ENCODE measurements around the gene ZC3H7A.

ZC3H7A gene

GRCh38 chr16:11734025-11734652 is 62.9 kb downstream of the ZC3H7A start:
- DNase-seq = no peak

DNA sequence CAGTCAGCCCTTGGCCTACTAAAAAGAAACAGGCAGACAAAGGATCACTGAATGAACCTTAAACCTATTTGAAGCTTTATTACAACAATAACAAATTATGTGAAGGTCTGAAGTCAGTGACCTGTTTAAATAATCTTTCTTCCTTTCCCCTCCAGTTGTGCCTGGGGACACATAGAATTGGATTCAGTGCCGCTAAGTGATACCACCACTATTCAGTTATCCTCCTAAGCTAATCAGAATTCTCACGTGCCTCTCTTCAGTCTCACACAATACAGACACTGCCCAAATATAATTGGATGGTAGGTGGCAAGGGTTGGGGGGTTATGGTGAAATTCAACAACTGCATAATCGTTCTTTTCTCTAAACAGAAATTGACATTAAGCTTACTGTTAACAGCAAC is 65.8 kb downstream of the ZC3H7A start:
- no peak for DNase-seq

- DNase-seq = no peak
Measured at GRCh38 chr16:11729787-11730186, 67.3 kb downstream of the ZC3H7A start.

DNA sequence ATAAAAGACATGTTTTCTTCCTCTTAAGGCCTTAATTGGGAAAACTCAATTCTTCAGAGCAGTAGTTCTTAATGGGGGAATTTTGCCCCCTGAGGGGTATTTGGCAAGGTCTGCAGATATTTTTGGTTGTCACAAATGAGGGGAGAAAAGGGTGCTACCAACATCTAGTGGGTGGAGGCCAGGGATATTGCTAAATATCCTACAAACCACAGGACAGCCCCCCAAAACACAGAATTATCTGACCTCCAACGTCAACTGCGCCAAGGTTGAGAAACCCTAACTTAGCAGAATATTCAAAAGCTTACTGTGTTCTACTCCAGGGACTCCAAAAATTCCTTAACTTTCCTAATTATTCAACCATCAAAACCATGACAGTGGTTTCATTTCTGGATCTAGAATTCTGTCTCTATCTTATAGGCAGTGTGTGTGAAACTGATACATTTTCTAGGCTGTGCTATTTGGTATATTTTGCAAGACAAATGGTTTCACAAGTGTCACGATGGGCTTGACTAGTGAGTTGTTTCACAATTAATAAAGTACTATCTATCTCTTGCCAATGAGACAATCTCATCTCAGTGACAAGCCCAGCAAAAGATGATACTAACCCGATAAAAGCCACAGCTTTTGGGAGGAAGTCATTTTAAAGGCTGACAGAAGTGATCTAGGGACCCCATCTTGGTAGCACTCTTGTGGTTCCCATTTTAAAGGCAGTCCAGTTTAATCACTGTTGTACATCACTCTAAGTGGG is 69.1 kb downstream of the ZC3H7A start:
- no peak for DNase-seq

DNA sequence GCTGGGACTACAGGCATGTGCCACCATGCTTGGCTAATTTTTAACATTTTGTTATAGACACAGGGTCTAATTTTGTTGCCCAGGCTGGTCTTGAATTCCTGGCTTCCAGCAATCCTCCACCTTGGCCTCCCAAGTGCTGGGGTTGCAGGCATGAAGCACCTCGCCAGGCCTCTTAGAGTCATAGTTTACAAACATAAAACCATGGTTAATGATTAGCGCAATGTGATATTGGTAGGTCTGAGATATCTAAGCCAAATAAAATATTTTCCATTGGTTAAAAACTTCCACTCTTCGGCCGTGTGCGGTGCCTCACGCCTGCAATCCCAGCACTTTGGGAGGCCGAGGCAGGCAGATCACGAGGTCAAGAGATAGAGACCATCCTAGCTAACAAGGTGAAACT is 71.0 kb downstream of the ZC3H7A start:
- no peak for DNase-seq

GRCh38 chr16:11725457-11725856 is 71.6 kb downstream of the ZC3H7A start:
- no peak for DNase-seq

DNA sequence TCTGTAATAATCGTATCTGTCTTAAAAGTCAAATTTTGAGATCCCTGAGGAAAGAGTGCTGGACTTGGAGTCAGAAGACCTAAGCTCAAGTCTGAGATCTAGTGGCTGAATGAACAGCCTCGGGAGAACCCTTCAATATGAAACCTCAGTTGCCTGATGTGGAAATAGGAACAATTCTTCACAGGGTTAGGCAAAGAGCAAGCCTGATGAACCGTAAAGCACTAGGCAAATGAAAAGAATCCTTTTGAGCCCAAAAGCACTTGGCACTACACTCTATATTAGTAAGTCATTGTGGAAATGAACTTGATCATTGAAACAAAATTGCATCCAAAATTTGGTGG is 74.6 kb downstream of the ZC3H7A start:
- DNase-seq = no peak

DNA sequence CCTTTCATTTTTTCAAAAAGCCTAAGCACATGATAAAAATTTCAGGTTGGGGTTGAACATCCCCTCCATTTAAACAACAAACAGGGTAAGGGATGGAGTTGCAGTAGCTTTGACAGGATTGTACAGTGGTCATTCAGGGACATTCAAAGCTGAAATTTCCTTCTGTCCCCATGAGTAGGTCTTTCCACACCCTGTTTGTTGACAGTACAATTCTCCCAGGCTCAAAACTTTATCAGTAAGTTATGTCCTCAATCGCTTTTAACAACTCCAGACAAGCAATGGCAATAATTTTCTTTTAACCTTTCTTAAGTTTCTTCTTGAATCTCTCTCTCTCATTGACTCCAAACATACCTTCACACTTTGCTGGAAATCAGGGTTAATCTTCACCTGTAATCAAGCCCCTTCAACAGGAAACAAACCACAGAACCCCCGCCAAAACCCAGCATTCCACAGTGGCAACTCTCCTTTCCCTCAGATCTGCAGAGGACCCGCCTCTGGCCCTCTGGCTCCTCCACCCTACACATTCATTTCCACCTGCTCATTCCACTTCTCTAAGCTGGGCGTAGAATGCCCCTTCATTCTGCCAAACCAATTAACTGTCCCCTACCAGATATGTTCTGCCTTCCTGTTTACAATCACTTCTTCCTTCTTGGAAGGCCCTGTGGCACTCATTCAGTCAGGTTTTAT is 75.1 kb downstream of the ZC3H7A start:
- DNase-seq = no peak

- no peak for DNase-seq
Measured at GRCh38 chr16:11719762-11720161, 77.3 kb downstream of the ZC3H7A start.

DNA sequence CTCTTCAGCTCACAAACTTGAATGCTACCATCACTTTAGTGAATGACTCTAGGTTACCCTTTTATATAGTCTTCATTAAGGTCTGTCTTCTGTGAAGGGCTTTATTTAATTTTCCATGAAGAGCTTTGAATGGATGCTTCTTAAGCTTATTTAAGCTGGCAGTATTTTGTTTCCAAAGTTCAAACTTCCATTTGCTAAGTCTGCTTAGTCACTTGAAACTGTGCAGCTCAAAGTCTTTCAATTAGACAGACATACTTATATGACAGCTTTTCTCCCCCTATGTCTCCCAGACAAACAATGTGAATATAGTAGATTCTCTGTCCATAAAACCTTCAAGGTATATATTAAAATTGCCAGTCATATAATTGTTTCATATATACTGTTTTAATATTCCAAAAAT is 77.9 kb downstream of the ZC3H7A start:
- no peak for DNase-seq

- DNase-seq = no peak
Measured at GRCh38 chr16:11717811-11718210, 79.2 kb downstream of the ZC3H7A start.

DNA sequence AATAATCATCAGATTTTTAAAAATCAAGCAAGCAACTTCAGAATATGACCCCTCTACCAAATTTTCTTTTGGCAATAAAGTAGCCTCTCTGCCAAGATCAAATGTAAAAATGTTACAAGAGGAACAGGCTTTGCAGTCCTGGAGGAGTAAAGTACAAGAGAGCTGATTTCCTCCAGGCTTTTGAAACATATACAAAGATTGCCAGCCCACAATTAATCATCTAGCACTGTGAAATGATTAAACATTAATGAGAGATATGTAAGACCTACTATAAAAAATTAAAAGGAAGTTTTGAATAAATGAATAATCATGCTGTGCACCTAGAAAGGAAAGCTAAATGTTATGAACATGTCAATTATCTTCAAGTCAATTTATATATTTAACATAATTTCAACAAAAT is 80.7 kb downstream of the ZC3H7A start:
- DNase-seq = no peak

DNA sequence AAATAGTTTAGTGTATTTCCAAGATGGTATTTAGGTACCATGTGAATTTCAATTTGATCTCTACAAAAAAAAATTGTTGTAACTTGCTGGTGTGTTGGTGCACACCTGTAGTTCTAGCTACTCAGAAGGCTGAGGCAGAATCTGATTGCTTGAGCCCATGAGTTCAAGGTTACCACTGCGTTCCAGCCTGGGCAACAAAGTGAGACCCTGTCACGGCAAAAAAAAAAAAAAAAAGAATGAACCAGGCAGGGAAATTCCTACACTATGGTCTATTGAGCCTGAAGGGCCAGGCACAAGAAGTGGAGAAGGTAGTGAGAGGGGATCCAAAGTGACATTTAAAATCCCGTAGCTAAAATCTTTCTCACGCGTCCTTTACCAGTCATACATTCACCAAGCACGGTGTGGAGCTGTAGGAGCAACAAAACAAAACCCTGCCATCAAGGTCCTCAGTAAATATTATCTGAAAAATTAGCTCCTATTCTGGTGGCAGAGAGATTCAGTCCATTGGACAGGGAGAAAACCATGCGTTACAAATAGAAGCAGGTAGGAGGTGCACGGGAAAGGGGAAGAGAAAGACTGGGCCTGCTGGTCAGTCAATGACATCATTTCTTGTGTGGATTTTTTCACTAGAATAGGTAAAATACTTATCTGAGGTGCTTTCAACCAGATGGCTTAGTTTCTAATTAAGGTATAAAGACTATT is 81.7 kb downstream of the ZC3H7A start:
- DNase-seq = no peak

- DNase-seq = no peak
Measured at GRCh38 chr16:11712122-11712521, 84.9 kb downstream of the ZC3H7A start.

- DNase-seq = no peak
Measured at GRCh38 chr16:11711662-11712061, 85.4 kb downstream of the ZC3H7A start.

DNA sequence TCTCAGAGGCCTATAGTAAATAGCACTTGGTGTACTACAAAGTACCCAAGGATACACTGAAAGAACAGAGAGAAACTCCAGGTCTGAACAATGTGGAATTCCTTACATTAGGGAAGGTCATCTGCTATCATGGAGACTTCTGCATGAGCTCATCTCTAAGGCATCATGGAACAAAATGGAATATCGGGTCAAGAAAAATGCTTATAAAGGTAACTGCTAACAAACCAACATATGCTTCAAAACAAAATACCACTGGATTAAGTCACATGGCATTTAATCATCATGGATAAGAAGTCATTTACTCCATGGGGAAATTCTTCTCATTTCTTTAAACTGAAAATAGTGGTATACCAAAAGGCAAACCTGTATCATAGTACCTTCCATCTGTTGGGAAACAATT is 88.6 kb downstream of the ZC3H7A start:
- no peak for DNase-seq

DNA sequence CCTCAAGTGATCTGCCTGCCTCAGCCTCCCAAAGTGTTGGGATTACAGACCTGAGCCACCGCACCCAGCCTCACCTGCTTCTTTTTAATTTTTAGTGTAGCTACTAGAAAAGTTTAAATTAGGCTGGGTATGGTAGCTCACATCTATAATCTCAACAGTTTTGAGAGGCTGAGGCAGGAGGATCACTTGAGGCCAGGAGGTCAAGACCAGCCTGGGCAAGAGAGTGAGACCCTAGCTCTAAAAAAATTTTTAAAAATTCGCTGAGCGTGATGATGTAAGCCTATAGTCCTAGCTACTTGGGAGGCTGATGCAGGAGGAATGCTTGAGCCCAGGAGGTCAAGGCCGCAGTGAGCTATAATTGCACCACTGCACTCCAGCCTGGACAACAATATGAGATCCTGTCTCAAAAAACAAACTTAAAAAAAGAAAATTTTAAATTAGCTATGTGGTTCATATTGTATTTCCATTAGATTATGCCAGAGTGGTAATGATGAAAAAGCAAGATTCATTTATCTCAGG is 89.3 kb downstream of the ZC3H7A start:
- no peak for DNase-seq

GRCh38 chr16:11706180-11706742 is 90.8 kb downstream of the ZC3H7A start:
- DNase-seq = no peak

GRCh38 chr16:11705311-11706025 is 91.6 kb downstream of the ZC3H7A start:
- no peak for DNase-seq

All from activated CD4-positive, CD25-positive, alpha-beta regulatory T cell treated with anti-CD3 and anti-CD28 coated beads, Interleukin-2, amount 50 U/mL, for 72 hours (primary cell).